Measurements from ENCODE around the gene TRNP1.
"Not testable (repeated sequence)": the region's sequence is repeated elsewhere in the genome, so short reads cannot be mapped to it uniquely, and the experiment has no call there.

TRNP1 gene

DNA sequence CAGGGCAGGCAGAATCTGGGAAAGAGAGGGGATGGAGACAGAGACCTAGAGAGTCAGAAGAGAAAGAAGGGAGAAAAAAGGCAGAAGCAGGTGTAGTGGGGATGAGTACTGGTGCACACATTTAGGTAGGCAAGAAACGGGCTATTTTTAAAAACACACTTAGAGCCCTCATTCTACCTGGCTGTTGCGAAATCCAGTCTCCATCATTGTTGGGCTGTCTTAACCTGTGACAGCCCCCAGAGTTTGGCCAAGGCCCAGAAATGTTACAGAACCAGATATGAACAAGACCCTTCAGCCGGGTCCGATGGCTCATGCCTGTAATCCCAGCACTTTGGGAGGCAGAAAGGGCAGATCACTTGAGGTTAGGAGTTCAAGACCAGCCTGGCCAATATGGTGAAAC, 20.7 kb upstream of the TRNP1 start:
- DNase-seq (ENCODE audit: low spot score) = no peak

- DNase-seq (ENCODE audit: low spot score) = no peak
Observed at GRCh38 chr1:26976621-26977510, 16.6 kb upstream of the TRNP1 start.

- no peak for DNase-seq (ENCODE audit: low spot score)
Observed at GRCh38 chr1:26978901-26979300, 14.6 kb upstream of the TRNP1 start.

DNA sequence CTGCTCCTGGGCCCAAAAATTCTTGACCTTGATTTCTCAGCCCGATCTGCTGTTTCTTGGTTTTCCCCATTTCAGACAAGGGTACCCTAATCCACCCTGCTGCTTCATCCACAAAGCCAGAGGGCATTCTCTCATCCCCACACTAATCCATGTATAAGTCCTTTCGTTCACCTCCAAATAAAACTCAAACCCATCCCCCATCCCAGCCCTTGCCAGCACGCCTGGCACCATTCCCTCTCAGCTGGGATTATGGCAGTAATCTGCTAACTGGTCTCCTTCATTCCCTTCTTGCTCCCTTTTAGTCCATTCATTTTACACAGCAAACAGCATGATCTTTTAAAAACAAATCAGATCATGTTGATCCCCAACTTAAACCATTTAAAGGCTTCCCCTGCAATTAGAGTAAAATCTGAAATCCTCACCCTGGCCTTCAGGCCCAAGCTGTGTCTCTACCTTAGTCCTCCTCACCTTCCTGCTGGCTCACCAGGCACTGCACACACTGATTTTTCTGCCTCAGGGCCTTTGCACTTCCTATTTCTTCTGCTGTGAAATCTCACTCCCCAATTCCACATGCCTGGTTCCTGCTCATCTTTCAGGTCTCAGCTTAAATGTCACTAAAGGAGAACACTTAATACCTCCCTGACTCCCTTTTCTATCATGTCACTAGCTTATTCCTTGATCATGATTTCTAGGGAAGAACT, 12.2 kb upstream of the TRNP1 start:
- no peak for DNase-seq (ENCODE audit: low spot score)

GRCh38 chr1:26983863-26984262, 9.6 kb upstream of the TRNP1 start:
- no peak for DNase-seq (ENCODE audit: low spot score)

- no peak for DNase-seq (ENCODE audit: low spot score)
Observed at GRCh38 chr1:26984291-26984690, 9.2 kb upstream of the TRNP1 start.

DNA sequence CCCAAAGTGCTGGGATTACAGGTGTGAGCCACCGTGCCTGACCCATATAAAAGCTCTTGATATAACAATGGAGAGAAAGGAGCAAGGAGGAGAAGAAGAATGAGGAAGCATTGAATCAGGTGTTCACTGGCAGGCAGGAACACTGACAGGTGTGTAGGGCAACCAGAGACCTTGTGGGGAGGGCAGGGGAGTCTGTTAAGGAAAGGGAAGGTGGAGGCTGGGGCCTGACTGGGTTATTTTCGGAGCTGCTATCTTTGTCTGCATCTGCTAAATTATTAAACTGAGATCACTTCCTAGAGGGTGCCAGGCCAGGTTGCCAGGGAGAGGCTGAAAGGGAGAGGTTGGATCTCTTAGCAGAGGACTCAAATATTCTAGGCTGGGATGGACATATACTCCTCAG, 6.8 kb upstream of the TRNP1 start:
- no peak for DNase-seq (ENCODE audit: low spot score)

- not testable (repeated sequence) for DNase-seq (ENCODE audit: low spot score)
Observed at GRCh38 chr1:26989403-26990109, 3.9 kb upstream of the TRNP1 start.

DNA sequence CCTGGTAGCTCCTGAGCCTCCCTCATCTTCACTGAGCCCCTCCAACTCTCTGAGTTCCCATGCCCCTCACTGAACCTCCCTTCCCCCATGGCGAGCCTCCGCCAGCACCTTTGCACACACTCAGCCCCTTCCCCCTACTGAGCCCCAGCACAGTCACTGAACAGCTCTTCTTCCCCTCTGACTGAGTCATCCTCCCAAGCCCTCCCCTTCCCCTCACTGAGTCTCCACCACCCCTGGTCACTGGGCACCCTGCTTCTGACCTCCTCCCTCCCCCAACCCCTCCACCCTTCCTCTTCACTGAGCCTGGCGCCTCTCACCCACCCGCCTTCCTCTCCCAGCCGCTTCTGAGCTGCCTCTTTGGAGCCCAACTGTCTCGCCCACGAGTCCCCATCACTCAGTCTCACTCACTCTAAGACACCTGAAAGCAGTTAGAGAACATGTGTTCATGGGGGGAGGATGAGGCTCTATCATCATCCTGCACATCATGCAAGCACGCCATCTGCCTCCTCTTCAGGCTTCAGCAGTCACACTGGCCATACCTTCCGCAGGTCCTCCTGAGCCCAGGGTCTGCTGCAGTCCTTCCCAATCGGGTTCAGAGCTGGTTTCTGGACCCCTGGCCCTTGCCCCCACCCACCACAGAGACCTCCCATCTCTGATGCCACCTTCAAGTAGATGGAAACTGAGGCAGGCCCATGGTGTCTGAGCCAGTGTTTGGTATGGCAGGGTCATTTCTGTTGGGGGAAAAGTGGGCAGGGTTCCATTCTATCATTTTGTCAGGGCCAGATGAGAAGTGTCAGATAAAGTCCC, 2.0 kb upstream of the TRNP1 start:
- DNase-seq (ENCODE audit: low spot score) = no peak

DNA sequence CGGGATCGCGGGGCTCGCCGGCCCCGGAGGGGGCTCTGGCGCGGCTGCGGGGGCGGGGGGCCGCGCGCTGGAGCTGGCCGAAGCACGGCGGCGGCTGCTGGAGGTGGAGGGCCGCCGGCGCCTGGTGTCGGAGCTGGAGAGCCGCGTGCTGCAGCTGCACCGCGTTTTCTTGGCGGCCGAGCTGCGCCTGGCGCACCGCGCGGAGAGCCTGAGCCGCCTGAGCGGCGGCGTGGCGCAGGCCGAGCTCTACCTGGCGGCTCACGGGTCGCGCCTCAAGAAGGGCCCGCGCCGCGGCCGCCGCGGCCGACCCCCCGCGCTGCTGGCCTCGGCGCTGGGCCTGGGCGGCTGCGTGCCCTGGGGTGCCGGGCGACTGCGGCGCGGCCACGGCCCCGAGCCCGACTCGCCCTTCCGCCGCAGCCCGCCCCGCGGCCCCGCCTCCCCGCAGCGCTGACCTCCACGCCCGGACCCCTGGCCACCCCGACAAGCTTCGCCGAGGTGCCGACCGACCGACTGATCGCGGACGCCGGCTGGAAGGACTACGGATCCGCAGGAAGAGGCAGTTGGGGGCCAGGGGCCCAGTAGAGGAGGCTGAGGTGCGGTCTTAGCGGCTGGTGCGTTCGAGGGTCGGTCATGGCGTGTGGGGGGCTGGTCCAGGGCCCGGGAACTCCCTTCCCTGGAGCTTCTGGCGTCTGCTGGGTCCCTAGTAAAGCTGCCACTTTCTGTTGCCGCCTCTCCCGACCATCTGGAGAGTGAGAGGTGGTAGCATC, 711 bp downstream of the TRNP1 start:
- DNase-seq (ENCODE audit: low spot score) = peak; percentile 43

GRCh38 chr1:26994787-26995517, 1.5 kb downstream of the TRNP1 start:
- DNase-seq (ENCODE audit: low spot score) = peak; percentile 54

DNA sequence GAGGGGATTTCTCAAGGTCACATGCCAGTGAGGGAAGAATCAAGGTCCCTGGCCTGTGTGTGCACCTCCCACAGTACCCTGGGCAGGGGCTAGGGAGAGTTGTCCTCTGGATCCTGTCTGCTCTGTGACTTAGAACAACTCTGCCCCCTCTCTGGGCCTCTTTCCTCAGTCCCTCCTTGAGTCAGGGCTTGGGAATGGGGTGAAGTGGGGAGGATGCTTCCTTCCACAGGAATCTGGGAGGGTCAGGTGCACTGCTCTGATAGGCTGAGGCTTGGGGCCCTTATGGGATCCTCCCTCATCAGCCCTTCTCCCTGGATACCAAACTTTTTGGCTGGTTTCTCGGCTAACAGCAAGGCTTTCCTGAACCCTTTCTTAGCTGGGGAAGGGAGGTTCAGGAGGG, 2.5 kb downstream of the TRNP1 start:
- no peak for DNase-seq (ENCODE audit: low spot score)

DNA sequence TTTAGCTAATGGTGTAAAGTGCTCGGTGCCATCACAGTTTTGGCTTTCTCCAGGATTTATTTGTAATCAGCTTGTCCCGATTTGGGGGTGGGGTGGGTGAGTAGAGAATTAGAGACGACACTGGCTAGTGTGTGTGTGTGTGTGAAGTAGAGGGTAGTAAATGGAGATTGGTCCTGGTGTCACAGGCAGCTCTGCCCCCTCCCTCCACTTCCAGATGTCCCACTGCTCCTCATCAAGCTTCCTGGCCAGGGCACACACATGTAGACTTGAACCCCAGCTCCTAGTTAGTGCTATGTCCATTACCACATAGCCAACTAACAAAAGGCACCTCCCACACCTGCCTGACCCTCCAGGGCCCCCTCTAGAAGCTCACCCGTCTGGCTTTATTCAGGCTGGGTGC, 3.2 kb downstream of the TRNP1 start:
- DNase-seq (ENCODE audit: low spot score) = no peak

- no peak for DNase-seq (ENCODE audit: low spot score)
Observed at GRCh38 chr1:26998429-26999300, 5.2 kb downstream of the TRNP1 start.

DNA sequence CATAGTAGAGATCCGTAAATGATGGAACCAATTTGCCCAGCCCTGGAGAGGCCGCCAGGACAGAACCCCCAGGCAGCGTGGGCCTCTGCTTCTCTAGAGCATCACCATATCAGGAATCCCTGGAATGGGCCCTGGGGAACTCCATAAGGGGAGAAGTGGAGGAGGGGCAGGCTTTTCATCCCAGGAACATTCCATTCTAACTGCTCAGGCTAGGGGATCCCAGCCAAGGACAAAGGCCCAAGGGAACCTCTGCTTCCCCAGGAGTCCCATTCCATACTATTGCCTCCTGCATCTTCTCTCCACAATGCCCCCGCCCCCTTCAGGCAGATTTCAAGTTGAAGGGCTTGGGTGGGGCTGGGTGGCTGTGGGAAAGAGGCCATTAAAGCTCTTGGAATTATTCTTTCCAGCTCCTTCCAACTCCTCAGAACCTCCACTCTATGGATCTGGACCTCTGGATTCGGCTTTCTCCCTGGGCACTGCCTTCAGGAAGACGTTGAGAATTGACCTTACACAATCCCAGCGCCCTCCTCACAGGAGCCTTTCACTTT, 6.0 kb downstream of the TRNP1 start:
- DNase-seq (ENCODE audit: low spot score) = no peak

DNA sequence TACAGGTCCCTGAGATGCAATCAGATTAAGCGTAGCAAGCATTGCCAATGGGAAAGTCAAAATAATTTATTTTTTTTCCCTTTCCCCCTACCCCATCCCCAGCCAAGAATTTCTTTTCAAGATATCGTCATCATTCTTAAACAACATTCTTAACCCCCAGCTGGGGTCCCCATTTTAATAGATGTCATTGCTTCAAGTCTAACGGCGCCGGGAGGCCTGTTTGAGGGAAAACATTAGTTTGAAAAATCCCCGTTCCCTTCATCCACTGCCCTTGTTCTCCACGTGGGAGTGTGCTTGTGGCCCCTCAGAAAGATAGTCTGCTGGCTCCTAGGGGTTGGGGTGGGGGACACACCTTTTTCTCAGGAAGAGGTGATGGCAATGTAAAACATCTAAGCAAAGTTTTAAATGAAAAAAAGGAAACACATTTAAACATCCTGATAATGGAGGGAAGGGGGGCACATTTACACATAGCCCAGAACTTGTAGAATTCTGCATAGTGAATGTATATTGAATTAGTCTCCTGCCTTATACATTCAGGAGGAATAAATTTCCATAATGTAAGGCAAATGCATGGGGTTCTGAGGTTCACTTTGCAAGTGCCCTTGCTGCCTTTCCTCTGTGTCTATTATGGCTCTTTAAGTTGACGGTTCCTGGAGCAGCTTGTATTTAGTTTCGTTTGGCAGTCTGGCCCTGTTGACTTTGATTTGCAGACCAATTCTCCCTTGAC, 6.8 kb downstream of the TRNP1 start:
- DNase-seq (ENCODE audit: low spot score) = no peak

DNA sequence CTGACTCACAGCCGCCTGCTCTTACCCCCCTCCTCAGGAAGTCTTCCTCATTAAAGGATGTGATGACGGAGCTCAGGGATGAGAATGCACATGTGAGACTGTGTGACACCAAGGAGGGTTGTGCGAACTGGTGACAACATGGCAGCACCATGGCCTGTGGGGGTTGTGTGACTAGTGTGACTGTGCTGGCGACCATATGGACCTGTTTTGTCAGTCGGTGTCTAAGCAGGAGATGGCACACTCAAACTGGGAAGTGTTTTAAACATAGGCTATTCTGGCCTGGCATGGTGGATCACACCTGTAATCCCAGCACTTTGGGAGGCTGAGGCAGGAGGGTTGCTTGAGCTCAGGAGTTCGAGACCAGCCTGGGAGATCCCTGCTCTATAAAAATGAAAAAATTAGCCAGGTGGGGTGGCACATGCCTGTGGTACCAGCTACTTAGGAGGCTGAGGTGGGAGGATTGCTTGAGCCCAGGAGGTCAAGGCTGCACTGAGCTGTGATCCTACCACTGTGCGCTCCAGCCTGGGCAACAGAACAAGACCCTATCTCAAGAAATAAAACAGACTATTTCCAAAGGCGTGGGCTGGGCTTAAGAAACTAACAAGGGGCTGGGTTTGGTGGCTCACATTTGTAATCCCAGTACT, 7.4 kb downstream of the TRNP1 start:
- no peak for DNase-seq (ENCODE audit: low spot score)
